SK-N-SH (cell line): Measurements from ENCODE around the gene P2RX5. TPM values are rescaled to one million over a fixed set of nuclear protein-coding genes. Genes with fewer than 3 reads are reported as not detected.

Experiments
- CTCF ChIA-PET: fragments of 300-600, 350-600 bp; formaldehyde crosslinking; extraction: SDS; loops from one replicate; lab custom pipeline; 2021; lab: Yijun Ruan, JAX
- POLR2A ChIA-PET: fragments of 350-600 bp; sonication (Branson Sonifier 250); formaldehyde crosslinking; extraction: SDS; loops from one replicate; lab custom pipeline; 2020; ENCODE audit warnings: antibody characterized with exemption, inconsistent platforms; lab: Yijun Ruan, JAX
- DNase-seq: peaks from one replicate; pipeline ENCODE4 v3.0.0; 2012
- H2AFZ ChIP-seq: fragments of 200-600 bp; sonication (generic); 2 replicates; pipeline ENCODE4 v1.8.1; 2016; ENCODE audit warnings: antibody characterized with exemption, mild to moderate bottlenecking, low read depth
- H3F3A ChIP-seq: fragments of 200-600 bp; sonication (generic); replicated peaks from 2 replicates; pipeline ENCODE3; 2016; ENCODE audit warnings: antibody characterized with exemption, mild to moderate bottlenecking; ENCODE audit not compliant: insufficient read depth
- H3K27ac ChIP-seq, 2 experiments: fragments of 200-500 bp in 1 of 2; fragments of 200-600 bp in 1 of 2; sonication (Bioruptor generic) in 1 of 2; sonication (generic), shearing (Covaris generic) in 1 of 2; 2 replicates each; pipeline versions ENCODE4 v1.5.1 to v1.6.1; 2014 to 2016; ENCODE audit warnings: low read depth in 2 of 2, inconsistent platforms in 1 of 2, low read length in 1 of 2, mild to moderate bottlenecking in 1 of 2, mixed read lengths in 1 of 2
- H3K27me3 ChIP-seq: fragments of 200-600 bp; sonication (generic), shearing (Covaris generic); 2 replicates; pipeline ENCODE4 v1.6.1; 2016; ENCODE audit warnings: mixed run types; ENCODE audit not compliant: insufficient read depth
- H3K36me3 ChIP-seq, 2 experiments: fragments of 200-500 bp in 1 of 2; fragments of 200-600 bp in 1 of 2; sonication (Bioruptor generic) in 1 of 2; sonication (generic) in 1 of 2; replicated peaks in 1 of 2; 2 replicates each; pipeline versions ENCODE3 to v1.5.1; 2014 to 2016; ENCODE audit warnings: low read length in 1 of 2, mild to moderate bottlenecking in 1 of 2; ENCODE audit not compliant: insufficient read depth in 2 of 2, control insufficient read depth in 1 of 2
- H3K4me1 ChIP-seq, 2 experiments: fragments of 200-500 bp in 1 of 2; fragments of 200-600 bp in 1 of 2; sonication (Bioruptor generic) in 1 of 2; sonication (generic), shearing (Covaris generic) in 1 of 2; 2 replicates each; pipeline versions ENCODE4 v1.5.1 to v1.6.1; 2014 to 2016; ENCODE audit warnings: low read depth in 1 of 2, low read length in 1 of 2, mixed run types in 1 of 2; ENCODE audit not compliant: insufficient read depth in 2 of 2, control insufficient read depth in 1 of 2
- H3K4me2 ChIP-seq: fragments of 200-600 bp; sonication (generic), shearing (Covaris generic); 2 replicates; pipeline ENCODE4 v1.6.1; 2017; ENCODE audit warnings: mixed run types
- H3K4me3 ChIP-seq, 2 experiments: fragments of 200-500 bp in 1 of 2; fragments of 200-600 bp in 1 of 2; sonication (Bioruptor generic) in 1 of 2; sonication (generic), shearing (Covaris generic) in 1 of 2; 2 replicates each; pipeline versions ENCODE4 v1.5.1 to v1.8.1; 2014 to 2016; ENCODE audit warnings: low read depth in 2 of 2, inconsistent platforms in 1 of 2, low read length in 1 of 2, mild to moderate bottlenecking in 1 of 2, mixed read lengths in 1 of 2, moderate library complexity in 1 of 2
- H3K79me2 ChIP-seq: fragments of 200-600 bp; sonication (generic); 2 replicates; pipeline ENCODE4 v1.8.1; 2017; ENCODE audit warnings: mild to moderate bottlenecking; ENCODE audit not compliant: insufficient read depth
- H3K9ac ChIP-seq: fragments of 200-600 bp; sonication (generic); 2 replicates; pipeline ENCODE4 v1.6.1; 2017; ENCODE audit warnings: mixed run types
- H3K9me2 ChIP-seq: fragments of 200-600 bp; sonication (generic); 2 replicates; pipeline ENCODE4 v1.6.1; 2017; ENCODE audit warnings: mixed run types
- H3K9me3 ChIP-seq: fragments of 200-600 bp; sonication (generic); 2 replicates; pipeline ENCODE4 v1.6.1; 2017; ENCODE audit warnings: mixed run types, mild to moderate bottlenecking, moderate library complexity
- H4K20me1 ChIP-seq: fragments of 200-600 bp; sonication (generic); 2 replicates; pipeline ENCODE4 v1.6.1; 2017; ENCODE audit warnings: mild to moderate bottlenecking, mixed run types; ENCODE audit not compliant: insufficient read depth
- CHD2 ChIP-seq: fragments of 150-350 bp; IDR thresholded peaks from 2 replicates; pipeline ENCODE4 v1.6.1; 2018; ENCODE audit warnings: low read length; ENCODE audit not compliant: partially characterized antibody
- ELF1 ChIP-seq: IDR thresholded peaks from 2 replicates; pipeline ENCODE4 v1.4.0; 2012
- EP300 ChIP-seq, 2 experiments: IDR thresholded peaks; 2 replicates each; pipeline versions ENCODE4 v1.4.0 to v1.6.1; 2012; ENCODE audit warnings: borderline replicate concordance in 1 of 2, low read depth in 1 of 2, low read length in 1 of 2
- FOSL2 ChIP-seq: IDR thresholded peaks from 2 replicates; pipeline ENCODE4 v1.4.0; 2012; ENCODE audit warnings: low read depth, mild to moderate bottlenecking, moderate library complexity, borderline replicate concordance
- FOXJ3 ChIP-seq: sonication (generic); formaldehyde crosslinking; IDR thresholded peaks from 2 replicates; pipeline ENCODE4 v1.5.1; 2020; ENCODE audit warnings: mild to moderate bottlenecking, missing genetic modification reagents
- FOXM1 ChIP-seq: IDR thresholded peaks from 2 replicates; pipeline ENCODE4 v1.4.0; 2012; ENCODE audit warnings: low read depth, mild to moderate bottlenecking
- JUND ChIP-seq: IDR thresholded peaks from 2 replicates; pipeline ENCODE4 v1.4.0; 2012
- NRF1 ChIP-seq: IDR thresholded peaks from 2 replicates; pipeline ENCODE4 v1.6.1; 2012; ENCODE audit warnings: low read depth, mild to moderate bottlenecking, low read length
- RAD21 ChIP-seq: IDR thresholded peaks from 2 replicates; pipeline ENCODE4 v1.6.1; 2012; ENCODE audit warnings: mild to moderate bottlenecking, low read length
- RFX5 ChIP-seq: IDR thresholded peaks from 2 replicates; pipeline ENCODE4 v1.6.1; 2012; ENCODE audit warnings: mild to moderate bottlenecking, improper control_type of control experiment, low read length
- RXRA ChIP-seq: IDR thresholded peaks from 2 replicates; pipeline ENCODE4 v1.4.0; 2012; ENCODE audit warnings: low read depth, mild to moderate bottlenecking, borderline replicate concordance
- SIN3A ChIP-seq: IDR thresholded peaks from 2 replicates; pipeline ENCODE4 v1.6.1; 2012; ENCODE audit warnings: low read depth, mild to moderate bottlenecking, low read length, moderate library complexity, borderline replicate concordance
- SMC3 ChIP-seq: IDR thresholded peaks from 2 replicates; pipeline ENCODE4 v1.6.1; 2012; ENCODE audit warnings: low read depth, low read length, improper control_type of control experiment
- TAF1 ChIP-seq: IDR thresholded peaks from 2 replicates; pipeline ENCODE4 v1.6.1; 2012; ENCODE audit warnings: low read depth, mild to moderate bottlenecking, low read length, moderate library complexity, borderline replicate concordance
- WGBS: methylation state at CpG from one replicate; pipeline ENCODE4 v1.1.6; 2017; ENCODE audit warnings: low lambda C conversion rate; 5-methylcytosine and 5-hydroxymethylcytosine counted together
- polyA plus RNA-seq, 3 experiments: library from polyadenylated mRNA; depleted of rRNA; stranded (reverse); fragments of >200 nt; gene quantifications; 2 replicates each; pipeline ENCODE4 v1.2.3, GENCODE V29; 2012
- TF ChIP-seq, protein P1 (sequence below): IDR thresholded peaks from 2 replicates; pipeline ENCODE4 v1.4.0; 2012; ENCODE audit warnings: low read depth, borderline replicate concordance
- TF ChIP-seq, protein P2 (sequence below): fragments of 150-350 bp; IDR thresholded peaks from 2 replicates; pipeline ENCODE4 v1.6.1; 2016; ENCODE audit warnings: mild to moderate bottlenecking, low read depth, low read length
- TF ChIP-seq, protein P3 (sequence below): IDR thresholded peaks from 2 replicates; pipeline ENCODE4 v1.4.0; 2012; ENCODE audit warnings: low read depth
- TF ChIP-seq, protein P4 (sequence below): IDR thresholded peaks from 2 replicates; pipeline ENCODE4; 2012
- TF ChIP-seq, protein P5 (sequence below): IDR thresholded peaks from 2 replicates; pipeline ENCODE4 v1.6.1; 2012; ENCODE audit warnings: mild to moderate bottlenecking, low read depth, low read length, moderate library complexity

P2RX5 gene
- polyA plus RNA-seq, 1 of the 3 experiments (the other 2 are of a cell fraction), result 0.97 TPM

DNA sequence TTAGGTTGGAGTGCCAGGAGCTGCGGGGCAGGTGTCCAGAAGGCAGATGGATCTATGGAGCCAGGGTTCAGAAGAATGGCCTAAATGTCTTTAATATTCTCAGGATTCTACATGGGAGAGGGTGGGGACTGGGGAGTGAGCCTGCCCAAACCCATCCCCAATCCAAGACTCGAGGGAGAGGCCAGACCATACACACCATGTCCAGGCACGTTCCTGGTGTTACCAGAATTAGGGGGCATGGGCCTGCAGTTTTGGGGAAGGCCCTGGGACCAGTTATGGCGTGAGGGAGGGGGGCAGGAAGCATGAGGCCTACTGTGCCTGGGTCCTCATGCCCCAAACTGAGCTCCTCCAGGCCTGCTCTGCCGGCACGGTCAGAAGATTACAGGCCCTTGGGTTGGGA is 29.4 kb downstream of the P2RX5 start (continued):
- TF ChIP-seq, protein P1, sequence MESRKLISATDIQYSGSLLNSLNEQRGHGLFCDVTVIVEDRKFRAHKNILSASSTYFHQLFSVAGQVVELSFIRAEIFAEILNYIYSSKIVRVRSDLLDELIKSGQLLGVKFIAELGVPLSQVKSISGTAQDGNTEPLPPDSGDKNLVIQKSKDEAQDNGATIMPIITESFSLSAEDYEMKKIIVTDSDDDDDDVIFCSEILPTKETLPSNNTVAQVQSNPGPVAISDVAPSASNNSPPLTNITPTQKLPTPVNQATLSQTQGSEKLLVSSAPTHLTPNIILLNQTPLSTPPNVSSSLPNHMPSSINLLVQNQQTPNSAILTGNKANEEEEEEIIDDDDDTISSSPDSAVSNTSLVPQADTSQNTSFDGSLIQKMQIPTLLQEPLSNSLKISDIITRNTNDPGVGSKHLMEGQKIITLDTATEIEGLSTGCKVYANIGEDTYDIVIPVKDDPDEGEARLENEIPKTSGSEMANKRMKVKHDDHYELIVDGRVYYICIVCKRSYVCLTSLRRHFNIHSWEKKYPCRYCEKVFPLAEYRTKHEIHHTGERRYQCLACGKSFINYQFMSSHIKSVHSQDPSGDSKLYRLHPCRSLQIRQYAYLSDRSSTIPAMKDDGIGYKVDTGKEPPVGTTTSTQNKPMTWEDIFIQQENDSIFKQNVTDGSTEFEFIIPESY, result no peak
- no peak for TF ChIP-seq FOXM1
- TF ChIP-seq, all 33 proteins: peak for 0

DNA sequence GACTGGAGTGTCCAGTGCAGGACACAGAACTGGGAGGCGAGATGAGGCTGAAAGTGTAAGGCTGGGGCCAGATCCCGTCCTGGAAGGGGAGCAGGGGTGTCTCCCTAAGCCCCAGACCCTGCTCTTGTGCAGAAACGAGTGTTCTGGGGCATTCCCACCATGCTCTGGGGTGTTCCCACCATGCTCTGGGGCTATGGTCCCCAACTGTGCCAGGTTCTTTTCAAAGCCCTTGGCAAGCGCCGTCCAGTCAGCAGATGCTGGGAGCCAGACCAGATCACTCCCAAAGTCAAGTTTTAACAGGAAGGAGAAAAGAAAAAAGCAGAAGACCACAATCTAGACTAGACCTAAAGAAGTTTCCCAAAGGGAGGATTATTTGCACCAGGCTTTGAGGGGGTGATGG is 30.1 kb downstream of the P2RX5 start:
- CTCF ChIA-PET, result interaction anchor here (1.2 to 3.0 kb wide), 2 partner anchors 8 to 18 kb away, joined by 3 to 14 read pairs; no protein-coding TSS in a partner anchor
- 90% methylated on average over 5 of the region's 5 CpGs for WGBS
- H4K20me1 ChIP-seq, result peaks cover 39% of the 10 kb centered on the region

More for the DNA sequence above, 30.1 kb downstream of the P2RX5 start:
- no peak overlapping the region for H3K9ac ChIP-seq
- no peak overlapping the region for H2AFZ ChIP-seq
- POLR2A ChIA-PET, result no interaction called here
- no peak overlapping the region; a peak in 1 of 4 replicates for H3K27ac ChIP-seq
- no peak overlapping the region for H3K4me3 ChIP-seq
- H3K36me3 ChIP-seq, result peaks cover 23 to 27% of the 10 kb centered on the region in 2 experiments
- H3K9me3 ChIP-seq, result no peaks in the 10 kb centered on the region
- H3K9me2 ChIP-seq, result no peaks in the 10 kb centered on the region
- H3K79me2 ChIP-seq, result peaks cover 58% of the 10 kb centered on the region
- H3K4me1 ChIP-seq, result peaks cover 0 to 20% of the 10 kb centered on the region in 2 experiments; a peak in 1 of 4 replicates
- peak overlapping the region; percentile 100; the same call in 1 of the 2 replicates for H3K4me2 ChIP-seq
- DNase-seq, result no peak
- TF ChIP-seq SIN3A (no peak), NRF1 (no peak), FOSL2 (no peak), SMC3 (no peak), RAD21 (no peak), FOXM1 (no peak), CHD2 (no peak), RXRA (no peak), FOXJ3 (CRISPR knock-in tag) (no peak), EP300 (IDR thresholded peaks at IDR 0.05; ENCODE audit: borderline replicate concordance in 1 of 2, low read depth in 1 of 2, low read length in 1 of 2) (no peak), ELF1 (no peak), TAF1 (no peak), RFX5 (no peak), JUND (no peak)
- TF ChIP-seq, protein P2, sequence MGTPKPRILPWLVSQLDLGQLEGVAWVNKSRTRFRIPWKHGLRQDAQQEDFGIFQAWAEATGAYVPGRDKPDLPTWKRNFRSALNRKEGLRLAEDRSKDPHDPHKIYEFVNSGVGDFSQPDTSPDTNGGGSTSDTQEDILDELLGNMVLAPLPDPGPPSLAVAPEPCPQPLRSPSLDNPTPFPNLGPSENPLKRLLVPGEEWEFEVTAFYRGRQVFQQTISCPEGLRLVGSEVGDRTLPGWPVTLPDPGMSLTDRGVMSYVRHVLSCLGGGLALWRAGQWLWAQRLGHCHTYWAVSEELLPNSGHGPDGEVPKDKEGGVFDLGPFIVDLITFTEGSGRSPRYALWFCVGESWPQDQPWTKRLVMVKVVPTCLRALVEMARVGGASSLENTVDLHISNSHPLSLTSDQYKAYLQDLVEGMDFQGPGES, result no peak
- TF ChIP-seq, protein P3, sequence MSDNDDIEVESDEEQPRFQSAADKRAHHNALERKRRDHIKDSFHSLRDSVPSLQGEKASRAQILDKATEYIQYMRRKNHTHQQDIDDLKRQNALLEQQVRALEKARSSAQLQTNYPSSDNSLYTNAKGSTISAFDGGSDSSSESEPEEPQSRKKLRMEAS, result no peak
- TF ChIP-seq, protein P4, sequence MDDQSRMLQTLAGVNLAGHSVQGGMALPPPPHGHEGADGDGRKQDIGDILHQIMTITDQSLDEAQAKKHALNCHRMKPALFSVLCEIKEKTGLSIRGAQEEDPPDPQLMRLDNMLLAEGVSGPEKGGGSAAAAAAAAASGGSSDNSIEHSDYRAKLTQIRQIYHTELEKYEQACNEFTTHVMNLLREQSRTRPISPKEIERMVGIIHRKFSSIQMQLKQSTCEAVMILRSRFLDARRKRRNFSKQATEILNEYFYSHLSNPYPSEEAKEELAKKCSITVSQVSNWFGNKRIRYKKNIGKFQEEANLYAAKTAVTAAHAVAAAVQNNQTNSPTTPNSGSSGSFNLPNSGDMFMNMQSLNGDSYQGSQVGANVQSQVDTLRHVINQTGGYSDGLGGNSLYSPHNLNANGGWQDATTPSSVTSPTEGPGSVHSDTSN, result no peak
- TF ChIP-seq, protein P1, result no peak
- TF ChIP-seq, protein P5, sequence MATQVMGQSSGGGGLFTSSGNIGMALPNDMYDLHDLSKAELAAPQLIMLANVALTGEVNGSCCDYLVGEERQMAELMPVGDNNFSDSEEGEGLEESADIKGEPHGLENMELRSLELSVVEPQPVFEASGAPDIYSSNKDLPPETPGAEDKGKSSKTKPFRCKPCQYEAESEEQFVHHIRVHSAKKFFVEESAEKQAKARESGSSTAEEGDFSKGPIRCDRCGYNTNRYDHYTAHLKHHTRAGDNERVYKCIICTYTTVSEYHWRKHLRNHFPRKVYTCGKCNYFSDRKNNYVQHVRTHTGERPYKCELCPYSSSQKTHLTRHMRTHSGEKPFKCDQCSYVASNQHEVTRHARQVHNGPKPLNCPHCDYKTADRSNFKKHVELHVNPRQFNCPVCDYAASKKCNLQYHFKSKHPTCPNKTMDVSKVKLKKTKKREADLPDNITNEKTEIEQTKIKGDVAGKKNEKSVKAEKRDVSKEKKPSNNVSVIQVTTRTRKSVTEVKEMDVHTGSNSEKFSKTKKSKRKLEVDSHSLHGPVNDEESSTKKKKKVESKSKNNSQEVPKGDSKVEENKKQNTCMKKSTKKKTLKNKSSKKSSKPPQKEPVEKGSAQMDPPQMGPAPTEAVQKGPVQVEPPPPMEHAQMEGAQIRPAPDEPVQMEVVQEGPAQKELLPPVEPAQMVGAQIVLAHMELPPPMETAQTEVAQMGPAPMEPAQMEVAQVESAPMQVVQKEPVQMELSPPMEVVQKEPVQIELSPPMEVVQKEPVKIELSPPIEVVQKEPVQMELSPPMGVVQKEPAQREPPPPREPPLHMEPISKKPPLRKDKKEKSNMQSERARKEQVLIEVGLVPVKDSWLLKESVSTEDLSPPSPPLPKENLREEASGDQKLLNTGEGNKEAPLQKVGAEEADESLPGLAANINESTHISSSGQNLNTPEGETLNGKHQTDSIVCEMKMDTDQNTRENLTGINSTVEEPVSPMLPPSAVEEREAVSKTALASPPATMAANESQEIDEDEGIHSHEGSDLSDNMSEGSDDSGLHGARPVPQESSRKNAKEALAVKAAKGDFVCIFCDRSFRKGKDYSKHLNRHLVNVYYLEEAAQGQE, result no peak
- H3K27me3 ChIP-seq, result no peaks in the 10 kb centered on the region
- peaks cover 22% of the 10 kb centered on the region for H3F3A ChIP-seq
